ENCODE results near the gene GDF10.

GDF10 gene

GRCh38 chr10:47294501-47294900, 5.5 kb upstream of the GDF10 start:
- Histone ChIP-seq H3K36me3 (replicated peaks; ENCODE audit: insufficient read depth, low read length) (no peaks in the 10 kb centered on the region), H3K9me2 (replicated peaks; ENCODE audit: insufficient read depth, low read length) (no peaks in the 10 kb centered on the region), H3K4me1 (ENCODE audit: low read length) (no peaks in the 10 kb centered on the region), H3K4me3 (ENCODE audit: low read length) (no peak overlapping the region), H3K4me2 (ENCODE audit: low read depth, low read length) (no peak overlapping the region), H3F3A (ENCODE audit: insufficient read depth, low read length) (no peaks in the 10 kb centered on the region), H4K20me1 (ENCODE audit: insufficient read depth, low read length) (no peaks in the 10 kb centered on the region), H3K27me3 (replicated peaks; ENCODE audit: insufficient read depth, low read length) (no peaks in the 10 kb centered on the region), H3K9me3 (replicated peaks; ENCODE audit: insufficient read depth, low read length) (no peaks in the 10 kb centered on the region), H3K27ac (ENCODE audit: low read length) (no peak overlapping the region), H3K9ac (ENCODE audit: low read length) (no peak overlapping the region), H2AFZ (ENCODE audit: low read length) (no peak overlapping the region), H3K79me2 (ENCODE audit: low read length) (no peaks in the 10 kb centered on the region)
- DNase-seq = no peak
- no peak for TF ChIP-seq EZH2phosphoT487 (IDR thresholded peaks at IDR 0.05; ENCODE audit: low read length)

- H3K79me2 ChIP-seq (ENCODE audit: low read length) = no peaks in the 10 kb centered on the region
- no peaks in the 10 kb centered on the region for H3K9me2 ChIP-seq (replicated peaks; ENCODE audit: insufficient read depth, low read length)
- no peaks in the 10 kb centered on the region for H3F3A ChIP-seq (ENCODE audit: insufficient read depth, low read length)
- no peak overlapping the region for H2AFZ ChIP-seq (ENCODE audit: low read length)
- TF ChIP-seq EZH2 (optimal IDR thresholded peaks at IDR 0.05; ENCODE audit: low read depth, low read length) (no peak), CTCF (IDR thresholded peaks at IDR 0.05; ENCODE audit: low read length) (no peak), EZH2phosphoT487 (IDR thresholded peaks at IDR 0.05; ENCODE audit: low read length) (no peak)
- no peak overlapping the region for H3K4me3 ChIP-seq (ENCODE audit: low read length)
- no peaks in the 10 kb centered on the region for H3K4me1 ChIP-seq (ENCODE audit: low read length)
- H3K9ac ChIP-seq (ENCODE audit: low read length) = no peak overlapping the region
- no peak overlapping the region for H3K4me2 ChIP-seq (ENCODE audit: low read depth, low read length)
- H3K36me3 ChIP-seq (replicated peaks; ENCODE audit: insufficient read depth, low read length) = no peaks in the 10 kb centered on the region
- no peaks in the 10 kb centered on the region for H3K9me3 ChIP-seq (replicated peaks; ENCODE audit: insufficient read depth, low read length)
- no peak overlapping the region for H3K27ac ChIP-seq (ENCODE audit: low read length)
- no peaks in the 10 kb centered on the region for H4K20me1 ChIP-seq (ENCODE audit: insufficient read depth, low read length)
- H3K27me3 ChIP-seq (replicated peaks; ENCODE audit: insufficient read depth, low read length) = no peaks in the 10 kb centered on the region
- DNase-seq = no peak
Observed at GRCh38 chr10:47295411-47295810, 4.6 kb upstream of the GDF10 start.

- Histone ChIP-seq H3F3A (ENCODE audit: insufficient read depth, low read length) (no peaks in the 10 kb centered on the region), H3K27ac (ENCODE audit: low read length) (no peak overlapping the region), H3K4me2 (ENCODE audit: low read depth, low read length) (no peak overlapping the region), H3K4me1 (ENCODE audit: low read length) (no peaks in the 10 kb centered on the region), H4K20me1 (ENCODE audit: insufficient read depth, low read length) (no peaks in the 10 kb centered on the region), H2AFZ (ENCODE audit: low read length) (no peak overlapping the region), H3K4me3 (ENCODE audit: low read length) (no peak overlapping the region), H3K9me3 (replicated peaks; ENCODE audit: insufficient read depth, low read length) (no peaks in the 10 kb centered on the region), H3K9me2 (replicated peaks; ENCODE audit: insufficient read depth, low read length) (no peaks in the 10 kb centered on the region), H3K79me2 (ENCODE audit: low read length) (no peaks in the 10 kb centered on the region), H3K9ac (ENCODE audit: low read length) (no peak overlapping the region), H3K36me3 (replicated peaks; ENCODE audit: insufficient read depth, low read length) (no peaks in the 10 kb centered on the region), H3K27me3 (replicated peaks; ENCODE audit: insufficient read depth, low read length) (no peaks in the 10 kb centered on the region)
- DNase-seq = no peak
- TF ChIP-seq EZH2phosphoT487 (IDR thresholded peaks at IDR 0.05; ENCODE audit: low read length) (no peak), EZH2 (optimal IDR thresholded peaks at IDR 0.05; ENCODE audit: low read depth, low read length) (no peak), CTCF (IDR thresholded peaks at IDR 0.05; ENCODE audit: low read length) (no peak)
Observed at GRCh38 chr10:47296156-47296894, 3.7 kb upstream of the GDF10 start.

GRCh38 chr10:47296941-47297340, 3.1 kb upstream of the GDF10 start:
- Histone ChIP-seq H3K9ac (ENCODE audit: low read length) (no peak overlapping the region), H3K9me3 (replicated peaks; ENCODE audit: insufficient read depth, low read length) (no peaks in the 10 kb centered on the region), H3K27ac (ENCODE audit: low read length) (no peak overlapping the region), H3K9me2 (replicated peaks; ENCODE audit: insufficient read depth, low read length) (no peaks in the 10 kb centered on the region), H3K4me3 (ENCODE audit: low read length) (no peak overlapping the region), H4K20me1 (ENCODE audit: insufficient read depth, low read length) (no peaks in the 10 kb centered on the region), H3K27me3 (replicated peaks; ENCODE audit: insufficient read depth, low read length) (no peaks in the 10 kb centered on the region), H3K4me2 (ENCODE audit: low read depth, low read length) (no peak overlapping the region), H2AFZ (ENCODE audit: low read length) (no peak overlapping the region), H3K36me3 (replicated peaks; ENCODE audit: insufficient read depth, low read length) (no peaks in the 10 kb centered on the region), H3K4me1 (ENCODE audit: low read length) (no peaks in the 10 kb centered on the region), H3F3A (ENCODE audit: insufficient read depth, low read length) (no peaks in the 10 kb centered on the region), H3K79me2 (ENCODE audit: low read length) (no peaks in the 10 kb centered on the region)
- no peak for DNase-seq
- no peak for TF ChIP-seq CTCF (IDR thresholded peaks at IDR 0.05; ENCODE audit: low read length)
- no peak for TF ChIP-seq EZH2 (optimal IDR thresholded peaks at IDR 0.05; ENCODE audit: low read depth, low read length)
- no peak for TF ChIP-seq EZH2phosphoT487 (IDR thresholded peaks at IDR 0.05; ENCODE audit: low read length)
